GM21526 (cell line): ENCODE measurements around the gene P2RY14.

Source experiments
- ATAC-seq: cut with Tn5 transposase; IDR thresholded peaks from one replicate; pipeline ENCODE4 v1.9.1; 2021; ENCODE audit warnings: moderate library complexity; ENCODE audit not compliant: unreplicated experiment, low FRiP score

The P2RY14 gene

GRCh38 chr3:151303751-151304150 is 25.4 kb upstream of the P2RY14 start:
- ATAC-seq: no peak

DNA sequence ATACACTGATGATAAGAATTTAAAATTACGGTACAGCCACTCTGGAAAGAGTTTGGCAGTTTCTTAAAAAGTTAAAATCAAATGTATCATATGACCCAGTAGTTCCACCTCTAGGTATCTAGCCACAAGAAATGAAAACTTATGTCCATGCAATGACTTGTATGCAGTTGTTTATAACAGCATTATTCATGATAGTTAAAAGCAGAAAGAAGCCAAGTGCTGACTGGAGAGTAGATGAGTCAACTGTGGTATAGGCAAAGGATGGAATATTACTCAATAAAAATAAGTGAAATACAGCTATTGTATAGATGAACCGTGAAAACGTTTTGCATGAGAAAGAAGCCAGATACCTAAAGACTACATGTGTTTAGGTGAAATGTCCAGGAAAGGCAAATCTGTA is 23.4 kb upstream of the P2RY14 start:
- no peak for ATAC-seq

- ATAC-seq: no peak
Observed at GRCh38 chr3:151300539-151300938, 22.2 kb upstream of the P2RY14 start.

- ATAC-seq: no peak
Observed at GRCh38 chr3:151299006-151299405, 20.7 kb upstream of the P2RY14 start.

DNA sequence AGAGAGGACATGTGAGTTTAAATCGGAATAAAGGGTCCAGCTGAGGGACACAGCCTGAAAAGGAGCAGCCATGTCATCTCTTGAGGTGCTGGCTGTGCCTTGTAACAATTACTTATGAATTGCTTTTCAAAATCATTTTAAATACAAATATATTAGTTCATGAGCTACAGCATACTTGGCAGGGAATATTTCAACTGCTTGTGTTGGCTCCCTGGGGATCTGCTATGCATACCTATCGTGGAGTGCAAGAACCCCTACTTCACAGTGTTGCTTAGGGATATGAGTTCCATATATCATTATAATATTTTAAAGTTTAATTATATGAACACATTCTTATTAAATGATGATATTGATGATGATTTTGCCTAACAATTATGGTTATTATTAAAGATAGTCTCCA is 19.1 kb upstream of the P2RY14 start:
- ATAC-seq: no peak

- ATAC-seq: no peak
Observed at GRCh38 chr3:151296226-151296625, 17.9 kb upstream of the P2RY14 start.

GRCh38 chr3:151293127-151293526 is 14.8 kb upstream of the P2RY14 start:
- ATAC-seq: no peak

DNA sequence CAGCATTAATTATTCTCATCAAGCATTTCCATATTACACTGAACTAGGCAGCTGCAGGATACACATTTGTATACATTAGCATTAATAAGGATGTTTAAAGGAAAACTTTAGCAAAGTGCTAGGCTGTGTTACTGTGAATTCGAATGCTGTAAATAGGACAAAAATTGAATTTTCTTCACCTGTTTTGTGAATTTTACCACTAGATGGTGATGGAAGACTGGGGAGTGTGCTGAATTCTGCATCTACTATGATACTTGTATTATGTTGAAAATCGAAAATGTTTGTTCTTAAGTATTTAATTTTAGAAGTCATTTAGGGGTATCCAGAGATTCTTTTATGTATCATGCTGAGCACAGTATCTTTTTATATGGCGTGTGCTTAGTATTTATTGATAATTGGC is 12.3 kb upstream of the P2RY14 start:
- ATAC-seq: no peak

DNA sequence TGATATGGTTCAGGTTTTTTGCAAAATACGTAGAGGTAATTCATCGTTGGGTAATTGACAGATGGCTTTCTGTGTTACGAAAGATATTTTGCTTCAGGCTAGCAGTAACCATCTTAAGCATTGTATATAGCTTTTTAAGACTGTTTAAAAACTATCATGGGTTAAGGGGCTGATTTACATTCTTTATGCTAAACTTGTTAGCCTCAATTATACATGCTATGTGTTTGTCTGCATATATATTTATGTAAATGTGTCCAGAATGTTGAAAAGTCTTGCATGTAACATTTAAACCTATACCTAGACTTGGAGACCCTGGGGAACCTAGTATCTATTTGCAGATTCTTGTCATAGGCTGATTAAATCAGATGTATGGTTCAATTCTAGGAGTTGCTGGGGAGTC is 11.1 kb upstream of the P2RY14 start:
- no peak for ATAC-seq

DNA sequence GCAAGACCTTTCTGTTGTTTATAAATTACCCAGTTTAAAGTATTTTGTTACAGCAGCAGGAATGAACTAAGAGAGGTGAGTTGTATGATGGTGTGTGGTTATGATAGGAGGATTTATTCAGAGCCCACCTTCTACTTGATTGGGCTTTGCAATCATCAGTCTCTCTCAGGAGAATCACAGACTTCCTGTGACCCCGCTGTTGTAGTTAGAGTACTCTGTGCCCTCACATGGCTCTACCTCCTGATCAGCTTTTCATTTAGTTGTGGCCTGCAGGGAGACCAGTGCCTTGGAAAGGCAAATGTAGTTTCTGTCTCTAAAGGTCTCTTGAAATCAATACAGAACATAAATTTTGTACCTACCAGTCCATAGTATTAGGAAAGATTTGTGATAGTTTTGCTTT is 7.6 kb upstream of the P2RY14 start:
- no peak for ATAC-seq

GRCh38 chr3:151283907-151284461 is 5.6 kb upstream of the P2RY14 start:
- ATAC-seq: no peak

DNA sequence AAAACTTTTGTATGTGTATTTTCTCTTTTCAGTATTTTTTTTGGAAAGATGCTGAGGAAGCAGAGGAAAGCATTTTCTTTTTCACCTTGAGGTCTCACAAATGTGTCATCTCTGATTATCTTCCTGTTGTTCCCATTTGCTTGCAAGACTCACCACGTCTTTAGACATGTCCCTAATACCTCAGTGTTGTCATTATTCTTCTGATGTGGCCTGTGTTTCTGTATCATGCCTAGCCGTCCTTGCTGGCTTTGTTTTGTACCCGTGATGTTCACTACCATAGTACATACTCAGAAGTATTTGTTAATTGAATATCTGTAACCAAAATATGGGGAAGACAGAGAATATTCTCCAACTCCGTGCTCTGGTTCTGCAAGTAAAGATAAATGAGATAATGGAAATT is 5.0 kb upstream of the P2RY14 start:
- no peak for ATAC-seq

DNA sequence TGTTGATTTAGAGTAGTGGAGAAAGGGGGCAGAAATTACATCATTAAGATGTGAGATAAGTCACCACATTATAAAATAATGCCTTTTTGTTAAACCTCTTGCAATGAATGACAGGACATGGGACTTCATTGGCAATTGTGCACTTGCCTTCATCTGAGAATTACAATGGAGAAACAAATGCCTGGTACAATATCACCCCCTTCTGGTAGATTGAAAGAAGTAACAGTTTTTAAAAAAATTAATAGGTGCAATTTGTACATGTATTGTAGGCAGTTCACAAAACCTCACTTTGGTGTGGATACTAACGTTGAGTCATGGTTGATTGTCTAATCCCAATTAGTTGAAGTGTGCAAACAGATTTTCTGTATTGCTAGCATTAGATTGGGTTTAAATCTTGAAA is 4.6 kb upstream of the P2RY14 start:
- peak; percentile 41 for ATAC-seq

GRCh38 chr3:151281671-151282324 is 3.5 kb upstream of the P2RY14 start:
- ATAC-seq: no peak

DNA sequence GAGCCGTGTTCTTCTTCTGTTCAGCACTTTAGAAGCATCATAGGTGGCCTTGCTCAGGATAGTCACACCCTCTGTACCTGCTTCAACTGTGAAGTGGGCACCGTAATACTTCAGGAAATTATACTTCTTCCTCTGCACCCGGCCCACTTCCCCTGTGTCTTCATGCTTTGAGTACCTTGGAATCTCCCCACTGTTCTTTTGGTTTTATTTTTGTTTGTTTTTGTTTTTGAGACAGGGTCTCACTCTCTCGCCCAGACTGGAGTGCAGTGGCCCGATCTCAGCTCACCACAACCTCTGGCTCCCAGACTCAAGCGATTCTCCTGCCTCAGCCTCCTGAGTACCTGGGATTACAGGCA is 1.7 kb downstream of the P2RY14 start:
- no peak for ATAC-seq

DNA sequence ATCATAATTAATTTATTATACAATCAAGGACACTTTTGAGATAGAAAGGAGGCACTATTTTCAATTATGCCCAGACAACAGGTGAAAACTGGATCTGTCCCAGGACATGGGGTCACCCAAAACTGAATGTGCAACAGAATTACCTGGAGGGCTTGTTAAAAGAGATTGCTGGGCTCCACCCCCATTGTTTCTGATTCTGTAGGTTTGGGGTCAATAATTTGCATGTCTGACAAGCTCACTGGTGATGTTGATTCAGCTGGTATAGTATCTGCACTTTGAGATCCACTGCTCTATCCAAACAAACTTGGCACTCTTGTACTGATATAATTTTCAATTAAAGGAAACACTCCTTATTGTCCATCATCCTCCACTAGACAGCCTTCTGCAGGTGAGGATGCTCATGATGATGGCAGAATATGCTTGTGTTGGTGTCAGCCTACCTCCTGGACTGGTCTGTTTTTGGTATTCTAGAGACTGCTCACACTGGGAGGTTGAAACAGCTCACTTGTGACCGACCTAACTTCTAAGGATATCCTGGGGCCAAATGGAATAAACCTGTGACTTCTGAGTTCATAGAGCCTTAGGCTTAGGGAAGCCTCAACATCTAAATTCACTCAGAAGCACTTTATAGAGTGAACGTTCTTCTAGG is 2.2 kb downstream of the P2RY14 start:
- no peak for ATAC-seq

DNA sequence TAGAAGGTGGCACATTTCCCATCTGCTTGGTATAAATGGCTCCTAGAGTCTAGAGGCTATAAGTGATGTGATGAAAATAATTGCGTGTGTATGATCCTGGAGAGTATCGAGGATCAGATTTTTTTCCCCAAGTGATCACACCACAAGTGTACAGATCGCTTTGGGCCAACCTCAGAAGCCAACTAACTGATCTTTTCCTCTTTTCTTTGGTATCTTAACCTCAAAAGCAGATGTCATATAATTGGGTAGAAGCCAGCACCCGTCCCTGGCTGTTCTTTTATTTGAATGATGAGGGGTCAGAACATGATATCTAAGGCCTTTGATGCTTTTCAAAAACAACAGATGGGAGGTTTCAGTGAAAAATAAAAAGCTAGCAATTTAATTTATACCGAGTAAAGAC is 3.3 kb downstream of the P2RY14 start:
- ATAC-seq: no peak

GRCh38 chr3:151269631-151270030 is 8.7 kb downstream of the P2RY14 start:
- no peak for ATAC-seq

- peak; percentile 38 for ATAC-seq
Observed at GRCh38 chr3:151268267-151269235, 9.8 kb downstream of the P2RY14 start.

GRCh38 chr3:151267066-151267465 is 11.3 kb downstream of the P2RY14 start:
- no peak for ATAC-seq

GRCh38 chr3:151265866-151266265 is 12.5 kb downstream of the P2RY14 start:
- peak; percentile 95 for ATAC-seq
